Fibroblast of lung (primary cell): ENCODE data around the gene TLR3. TPM values are rescaled to one million over a fixed set of nuclear protein-coding genes. Genes with fewer than 3 reads are reported as not detected.

Experiments used
- DNase-seq, 2 donors: peaks; one replicate each; pipeline versions ENCODE4 v3.0.0 to v3.0.0-alpha.2; 2010; ENCODE audit warnings: low read depth in 2 of 2
- H2AFZ ChIP-seq: 2 replicates; pipeline ENCODE4 v1.5.1; 2012; ENCODE audit warnings: low read length, control low read depth, inconsistent platforms
- H3K27ac ChIP-seq: 2 replicates; pipeline ENCODE4 v1.5.1; 2011; ENCODE audit warnings: low read length, control low read depth; ENCODE audit not compliant: insufficient read depth
- H3K27me3 ChIP-seq: 2 replicates; pipeline ENCODE4 v1.5.1; 2011; ENCODE audit warnings: mild to moderate bottlenecking, low read length; ENCODE audit not compliant: control insufficient read depth, insufficient read depth
- H3K36me3 ChIP-seq: 2 replicates; pipeline ENCODE4 v1.5.1; 2011; ENCODE audit warnings: low read length; ENCODE audit not compliant: control insufficient read depth, insufficient read depth
- H3K4me1 ChIP-seq: 2 replicates; pipeline ENCODE4 v1.5.1; 2011; ENCODE audit warnings: low read length; ENCODE audit not compliant: control insufficient read depth, insufficient read depth; ENCODE audit errors: extremely low read depth
- H3K4me2 ChIP-seq: 2 replicates; pipeline ENCODE4 v1.5.1; 2011; ENCODE audit warnings: low read length, control low read depth; ENCODE audit not compliant: insufficient read depth; ENCODE audit errors: extremely low read depth
- H3K4me3 ChIP-seq, 4 experiments: fragments of 200-600 bp in 1 of 4; sonication (generic) in 1 of 4; replicated peaks in 1 of 4; 2 replicates each; pipeline ENCODE4 v1.5.1; 2011 to 2016; ENCODE audit warnings: low read length in 4 of 4, low read depth in 3 of 4, mild to moderate bottlenecking in 3 of 4, control low read depth in 2 of 4, inconsistent platforms in 1 of 4, mixed read lengths in 1 of 4; ENCODE audit not compliant: insufficient read depth in 1 of 4; ENCODE audit errors: control extremely low read depth in 1 of 4
- H3K79me2 ChIP-seq: 2 replicates; pipeline ENCODE4 v1.5.1; 2012; ENCODE audit warnings: mild to moderate bottlenecking, low read length, inconsistent platforms; ENCODE audit not compliant: control insufficient read depth, insufficient read depth
- H3K9ac ChIP-seq: 2 replicates; pipeline ENCODE4 v1.5.1; 2011; ENCODE audit warnings: mild to moderate bottlenecking, low read length, control low read depth; ENCODE audit not compliant: insufficient read depth
- H3K9me3 ChIP-seq: 2 replicates; pipeline ENCODE4 v1.5.1; 2012; ENCODE audit warnings: low read depth, low read length; ENCODE audit not compliant: control insufficient read depth, insufficient read depth
- H4K20me1 ChIP-seq: 2 replicates; pipeline ENCODE4 v1.5.1; 2011; ENCODE audit warnings: low read length; ENCODE audit not compliant: control insufficient read depth, insufficient read depth; ENCODE audit errors: extremely low read depth
- CTCF ChIP-seq, 2 donors: IDR thresholded peaks in 1 of 2; conservative IDR thresholded peaks in 1 of 2; 1 replicate in 1 of 2; 2 replicates in 1 of 2; pipeline ENCODE4 v1.5.1; 2011 to 2012; ENCODE audit warnings: low read length in 2 of 2, control low read depth in 1 of 2, inconsistent platforms in 1 of 2, low read depth in 1 of 2, mild to moderate bottlenecking in 1 of 2
- EZH2 ChIP-seq: IDR thresholded peaks from 2 replicates; pipeline ENCODE4 v1.5.1; 2012; ENCODE audit warnings: low read length, control low read depth, mild to moderate bottlenecking; ENCODE audit errors: missing control alignments
- polyA plus RNA-seq, 2 donors: library from polyadenylated mRNA; depleted of rRNA in 1 of 2; stranded (reverse) in 1 of 2; unstranded in 1 of 2; fragments of >200 nt; gene quantifications; 2 replicates each; pipeline ENCODE4 v1.2.1, GENCODE V29; 2011 to 2012; ENCODE audit warnings: missing spikeins in 1 of 2
- total RNA-seq: library from RNA; depleted of rRNA; stranded (reverse); fragments of >200 nt; gene quantifications from 2 replicates; pipeline ENCODE4 v1.2.1, GENCODE V29; 2014

The TLR3 gene
- total and polyA plus RNA-seq, 2 donors (not counting 1 experiment from before 2014, with no cell fraction given): 8.1 to 12.6 TPM

- Histone ChIP-seq H3K27ac (no peak overlapping the region), H3K9ac (no peak overlapping the region), H3K36me3 (no peaks in the 10 kb centered on the region), H3K27me3 (peaks cover 4% of the 10 kb centered on the region), H2AFZ (no peak overlapping the region), H4K20me1 (no peaks in the 10 kb centered on the region), H3K9me3 (no peaks in the 10 kb centered on the region), H3K4me3 (no peak overlapping the region), H3K4me2 (no peak overlapping the region), H3K79me2 (no peaks in the 10 kb centered on the region), H3K4me1 (no peaks in the 10 kb centered on the region)
- TF ChIP-seq CTCF (conservative IDR thresholded peaks at IDR 0.05 in 1 of 2, IDR thresholded peaks at IDR 0.05 in 1 of 2; ENCODE audit: low read depth in 1 of 2, low read length in 2 of 2) (no peak), EZH2 (no peak)
- DNase-seq: no peak
Observed at GRCh38 chr4:186036976-186037581, 31.9 kb upstream of the TLR3 start.

- no peak for TF ChIP-seq EZH2
- peak; percentile 63 to 69 for TF ChIP-seq CTCF (conservative IDR thresholded peaks at IDR 0.05 in 1 of 2, IDR thresholded peaks at IDR 0.05 in 1 of 2; ENCODE audit: low read depth in 1 of 2, low read length in 2 of 2)
- H3K36me3 ChIP-seq: no peaks in the 10 kb centered on the region
- H3K4me2 ChIP-seq: no peak overlapping the region
- no peaks in the 10 kb centered on the region for H3K4me1 ChIP-seq
- H3K9me3 ChIP-seq: no peaks in the 10 kb centered on the region
- no peak overlapping the region for H3K9ac ChIP-seq
- H3K27me3 ChIP-seq: peaks cover 4% of the 10 kb centered on the region
- DNase-seq: peak; percentile 69 to 85
- H3K4me3 ChIP-seq: no peak overlapping the region
- no peaks in the 10 kb centered on the region for H3K79me2 ChIP-seq
- H2AFZ ChIP-seq: no peak overlapping the region
- H4K20me1 ChIP-seq: no peaks in the 10 kb centered on the region
- no peak overlapping the region for H3K27ac ChIP-seq
Observed at GRCh38 chr4:186037692-186038658, 31.0 kb upstream of the TLR3 start.

- no peak for DNase-seq
- Histone ChIP-seq H2AFZ (no peak overlapping the region), H3K9ac (no peak overlapping the region), H3K79me2 (no peaks in the 10 kb centered on the region), H3K27me3 (peaks cover 4% of the 10 kb centered on the region), H3K27ac (no peak overlapping the region), H3K4me2 (no peak overlapping the region), H3K4me1 (no peaks in the 10 kb centered on the region), H4K20me1 (no peaks in the 10 kb centered on the region), H3K36me3 (no peaks in the 10 kb centered on the region), H3K4me3 (no peak overlapping the region), H3K9me3 (no peaks in the 10 kb centered on the region)
- TF ChIP-seq EZH2 (no peak), CTCF (conservative IDR thresholded peaks at IDR 0.05 in 1 of 2, IDR thresholded peaks at IDR 0.05 in 1 of 2; ENCODE audit: low read depth in 1 of 2, low read length in 2 of 2) (no peak)
Observed at GRCh38 chr4:186039697-186040096, 29.3 kb upstream of the TLR3 start.
